Spleen (tissue), 7 donors: ENCODE data around the gene MEF2C.

Experiments used
- POLR2A ChIP-seq, 3 donors: fragments of 450-650 bp; IDR thresholded peaks; one replicate each; pipeline ENCODE4 v1.5.1; 2017; ENCODE audit warnings: antibody characterized with exemption in 3 of 3, mild to moderate bottlenecking in 1 of 3
- TF ChIP-seq, protein P1 (sequence below), 11 experiments: fragments of 200-600 bp in 7 of 11; fragments of 450-650 bp in 4 of 11; sonication (generic) in 4 of 11; IDR thresholded peaks in 8 of 11; conservative IDR thresholded peaks in 3 of 11; 1 replicate in 7 of 11; 2 replicates in 4 of 11; pipeline versions ENCODE4 v1.4.0 to v1.8.0; 2016 to 2021; ENCODE audit warnings: antibody characterized with exemption in 11 of 11, inconsistent platforms in 4 of 11, mild to moderate bottlenecking in 1 of 11
- donor health status: DM: no; HTN: no; CAD: no; lungs with moderate emphysema.
- donor health status: DM: no; HTN: no; CAD: no.
- donor health status: DM: no; HTN: no; CAD: no.

DNA sequence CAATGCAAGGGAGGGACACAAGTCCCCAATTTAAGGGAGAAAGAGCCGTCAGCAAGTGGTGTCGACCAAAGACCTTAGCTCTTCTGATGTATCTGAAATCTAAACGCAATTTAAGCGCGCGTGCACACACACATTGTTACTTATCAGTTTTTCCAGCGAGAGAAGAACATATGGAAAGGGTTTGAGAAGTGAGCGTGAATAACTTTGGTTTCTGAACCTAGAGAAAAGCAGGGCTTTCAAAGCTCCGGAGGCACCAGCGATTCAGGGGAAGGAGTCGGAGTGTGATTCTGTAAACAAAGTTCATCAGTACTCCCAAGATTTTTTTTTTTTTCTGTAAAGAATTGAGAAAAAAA lies 191.8 kb downstream of the MEF2C start:
- TF ChIP-seq, protein P1, sequence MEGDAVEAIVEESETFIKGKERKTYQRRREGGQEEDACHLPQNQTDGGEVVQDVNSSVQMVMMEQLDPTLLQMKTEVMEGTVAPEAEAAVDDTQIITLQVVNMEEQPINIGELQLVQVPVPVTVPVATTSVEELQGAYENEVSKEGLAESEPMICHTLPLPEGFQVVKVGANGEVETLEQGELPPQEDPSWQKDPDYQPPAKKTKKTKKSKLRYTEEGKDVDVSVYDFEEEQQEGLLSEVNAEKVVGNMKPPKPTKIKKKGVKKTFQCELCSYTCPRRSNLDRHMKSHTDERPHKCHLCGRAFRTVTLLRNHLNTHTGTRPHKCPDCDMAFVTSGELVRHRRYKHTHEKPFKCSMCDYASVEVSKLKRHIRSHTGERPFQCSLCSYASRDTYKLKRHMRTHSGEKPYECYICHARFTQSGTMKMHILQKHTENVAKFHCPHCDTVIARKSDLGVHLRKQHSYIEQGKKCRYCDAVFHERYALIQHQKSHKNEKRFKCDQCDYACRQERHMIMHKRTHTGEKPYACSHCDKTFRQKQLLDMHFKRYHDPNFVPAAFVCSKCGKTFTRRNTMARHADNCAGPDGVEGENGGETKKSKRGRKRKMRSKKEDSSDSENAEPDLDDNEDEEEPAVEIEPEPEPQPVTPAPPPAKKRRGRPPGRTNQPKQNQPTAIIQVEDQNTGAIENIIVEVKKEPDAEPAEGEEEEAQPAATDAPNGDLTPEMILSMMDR (IDR thresholded peaks at IDR 0.05 in 8 of 11, conservative IDR thresholded peaks at IDR 0.05 in 3 of 11) = peak in 6 of 11 experiments; percentile 19 to 51 (median 32)
- TF ChIP-seq POLR2A (IDR thresholded peaks at IDR 0.05) = no peak
